Hair follicle dermal papilla cell (primary cell): ENCODE measurements around the gene FERMT1. TPM values are rescaled to one million over a fixed set of nuclear protein-coding genes. Genes with fewer than 3 reads are reported as not detected.

ENCODE experiments used
- total RNA-seq: library from RNA; depleted of rRNA; stranded (reverse); fragments of >200 nt; gene quantifications from 2 replicates; pipeline ENCODE4 v1.2.3, GENCODE V29; 2012

Gene FERMT1, protein sequence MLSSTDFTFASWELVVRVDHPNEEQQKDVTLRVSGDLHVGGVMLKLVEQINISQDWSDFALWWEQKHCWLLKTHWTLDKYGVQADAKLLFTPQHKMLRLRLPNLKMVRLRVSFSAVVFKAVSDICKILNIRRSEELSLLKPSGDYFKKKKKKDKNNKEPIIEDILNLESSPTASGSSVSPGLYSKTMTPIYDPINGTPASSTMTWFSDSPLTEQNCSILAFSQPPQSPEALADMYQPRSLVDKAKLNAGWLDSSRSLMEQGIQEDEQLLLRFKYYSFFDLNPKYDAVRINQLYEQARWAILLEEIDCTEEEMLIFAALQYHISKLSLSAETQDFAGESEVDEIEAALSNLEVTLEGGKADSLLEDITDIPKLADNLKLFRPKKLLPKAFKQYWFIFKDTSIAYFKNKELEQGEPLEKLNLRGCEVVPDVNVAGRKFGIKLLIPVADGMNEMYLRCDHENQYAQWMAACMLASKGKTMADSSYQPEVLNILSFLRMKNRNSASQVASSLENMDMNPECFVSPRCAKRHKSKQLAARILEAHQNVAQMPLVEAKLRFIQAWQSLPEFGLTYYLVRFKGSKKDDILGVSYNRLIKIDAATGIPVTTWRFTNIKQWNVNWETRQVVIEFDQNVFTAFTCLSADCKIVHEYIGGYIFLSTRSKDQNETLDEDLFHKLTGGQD
- total RNA-seq, result 3.8 and 3.9 TPM in 2 replicates

DNA sequence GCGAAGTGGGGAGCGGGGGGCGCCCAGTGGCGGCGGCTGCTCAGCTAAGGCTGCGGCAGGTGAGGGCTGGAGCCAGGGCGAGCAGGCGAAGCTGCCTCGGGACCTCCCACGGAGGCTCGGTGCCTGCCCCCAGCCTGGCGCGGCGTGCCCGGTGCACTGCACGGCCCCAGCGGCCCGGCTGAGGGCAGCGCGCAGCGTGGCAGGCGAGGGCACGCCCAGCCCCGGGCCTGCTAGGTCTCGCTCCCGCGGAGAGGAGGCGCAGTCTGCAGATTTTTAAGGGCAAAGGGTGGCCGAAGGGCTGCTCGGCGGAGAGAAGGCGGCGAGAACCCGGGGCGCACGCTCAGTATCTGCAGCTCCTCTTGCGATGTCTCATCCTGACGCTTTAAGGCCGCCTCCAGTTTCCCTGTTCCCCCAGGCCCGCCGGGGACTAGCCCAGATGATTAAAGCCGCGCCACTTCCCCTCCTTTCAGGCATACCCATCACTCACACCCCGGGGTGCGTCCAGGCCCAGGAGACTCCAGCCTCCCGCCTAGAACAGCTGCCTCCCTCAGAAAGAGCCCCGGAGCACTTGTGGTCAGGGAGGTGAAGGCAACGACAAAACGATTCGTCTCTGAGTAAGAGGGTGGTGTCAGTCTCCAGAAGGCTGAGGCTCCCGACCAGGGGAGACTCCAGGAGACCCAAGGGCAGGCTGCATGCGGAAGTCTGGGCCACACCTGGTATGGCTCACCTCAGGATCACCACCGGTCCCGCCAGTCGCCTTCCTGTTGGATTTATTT, at the start of gene FERMT1:
Gene FERMT1, minus strand, starts transcription at position 158 of the 776 bp plus-strand sequence. CDS start 3,476 bp downstream, outside the sequence.

DNA sequence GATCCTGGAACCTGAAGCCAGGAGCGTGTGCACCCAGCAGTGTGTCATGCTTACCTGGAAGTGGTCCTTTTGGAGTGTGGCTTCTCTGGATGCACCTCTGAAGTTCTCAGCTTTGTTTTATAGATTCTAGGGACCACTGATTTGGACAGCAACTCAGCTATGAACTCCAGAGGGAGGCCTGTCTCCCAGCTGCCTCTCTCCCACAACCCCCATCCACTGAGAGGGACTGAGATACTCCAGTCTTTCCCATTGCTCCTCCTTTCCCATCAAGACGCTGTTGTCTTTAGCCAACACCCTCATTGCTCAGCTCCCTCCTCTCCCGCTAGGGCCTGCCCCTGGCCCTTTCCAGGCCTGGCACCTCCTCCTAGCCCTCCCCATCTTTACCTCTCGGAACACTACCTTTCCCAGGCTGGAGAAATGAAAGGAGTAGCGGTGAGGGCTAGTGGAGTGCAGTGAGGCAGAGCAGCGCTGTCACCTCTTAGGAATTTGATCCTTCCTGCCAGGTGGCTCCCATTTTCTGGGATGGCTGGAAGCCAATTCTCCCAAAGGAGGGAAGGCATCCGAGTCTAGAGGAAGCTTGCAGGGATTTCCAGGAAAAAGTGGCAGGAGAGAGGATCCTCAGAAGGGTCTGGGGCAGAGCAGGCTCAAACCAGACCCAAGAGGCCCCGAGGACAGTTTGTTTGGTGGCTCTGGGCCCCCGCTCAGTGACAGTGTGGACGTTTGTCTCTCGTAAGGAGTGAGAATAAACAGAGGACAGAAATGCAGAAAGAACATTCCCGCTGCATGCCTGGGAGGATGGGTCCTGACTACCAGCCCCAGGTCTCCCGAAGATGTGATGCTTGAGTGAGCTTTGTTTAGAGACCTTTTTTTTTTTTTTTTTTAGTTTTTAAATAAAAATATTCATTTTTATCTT, 68.8 kb downstream of the FERMT1 start, which contains the start of gene LRRN4:
Gene LRRN4, minus strand, starts transcription at position 285 of the 913 bp plus-strand sequence. CDS start 1,261 bp downstream, outside the sequence.

Other genes with a start within 250 kb of the FERMT1 start
- not detected in 2 replicates for gene CHGB, start 211.5 kb downstream of the FERMT1 start, total RNA-seq
- gene TRMT6, start 172.5 kb downstream of the FERMT1 start, total RNA-seq, result 4.9 and 5.6 TPM in 2 replicates
- 3.2 and 4.5 TPM in 2 replicates for gene MCM8, start 172.4 kb downstream of the FERMT1 start, total RNA-seq
- 35.6 and 44.8 TPM in 2 replicates for gene CRLS1, start 116.9 kb downstream of the FERMT1 start, total RNA-seq
- gene LRRN4, start 69.0 kb downstream of the FERMT1 start, total RNA-seq, result 0.12 and 0.16 TPM in 2 replicates